HG03045 (cell line): ENCODE measurements around the gene CEP85L.
A peak's percentile ranks its signal among the peaks of the same experiment; 100 is the strongest.

ENCODE experiments used
- ATAC-seq: cut with Tn5 transposase; IDR thresholded peaks from one replicate; pipeline ENCODE4 v1.9.1; 2021; ENCODE audit warnings: mild to moderate bottlenecking, moderate library complexity; ENCODE audit not compliant: unreplicated experiment

CEP85L gene

DNA sequence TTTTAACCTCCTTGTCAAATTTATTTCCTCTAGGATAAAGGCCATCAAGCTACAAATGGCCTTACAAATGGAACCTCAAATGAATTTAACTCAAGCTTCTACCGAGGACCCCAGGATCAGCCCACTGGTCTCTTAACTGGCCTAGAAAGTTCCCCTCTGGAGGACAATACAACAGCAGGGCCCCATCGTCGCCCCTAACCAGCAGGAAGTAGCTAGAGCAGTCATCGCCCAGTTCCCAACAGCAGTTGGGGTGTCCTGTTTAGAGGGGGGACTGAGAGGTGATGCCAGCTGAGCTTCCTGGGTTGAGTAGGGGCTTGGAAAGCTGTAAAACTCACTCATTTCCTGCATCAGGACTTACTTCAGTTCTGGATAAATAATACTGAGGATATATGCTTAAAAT, 25.6 kb downstream of the CEP85L start:
- no peak for ATAC-seq

DNA sequence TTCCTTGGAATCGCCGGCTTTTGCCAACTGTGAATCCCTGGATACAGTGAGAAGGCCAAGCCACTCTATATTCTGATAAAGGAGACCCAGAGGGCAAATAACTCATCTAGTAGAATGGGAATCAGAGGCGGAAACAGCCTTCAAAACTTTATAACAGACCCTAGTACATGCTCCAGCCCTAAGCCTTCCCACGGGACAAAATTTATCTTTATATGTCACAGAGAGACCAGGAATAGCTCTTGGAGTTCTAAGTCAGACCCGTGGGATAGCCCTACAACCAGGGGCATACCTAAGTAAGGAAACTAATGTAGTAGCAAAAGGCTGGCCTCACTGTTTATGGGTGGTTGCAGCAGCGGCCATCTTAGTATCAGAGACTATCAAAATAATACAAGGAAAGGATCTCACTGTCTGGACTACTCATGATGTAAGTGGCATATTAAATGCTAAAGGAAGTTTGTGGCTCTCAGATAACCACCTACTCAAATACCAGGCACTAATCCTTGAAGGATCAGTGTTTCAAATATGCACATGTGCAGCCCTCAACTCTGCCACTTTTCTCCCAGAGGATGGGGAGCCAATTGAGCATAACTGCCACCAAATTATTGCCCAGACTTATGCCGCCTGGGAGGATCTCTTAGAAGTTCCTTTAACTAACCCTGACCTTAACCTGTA, 29.5 kb downstream of the CEP85L start:
- no peak for ATAC-seq

DNA sequence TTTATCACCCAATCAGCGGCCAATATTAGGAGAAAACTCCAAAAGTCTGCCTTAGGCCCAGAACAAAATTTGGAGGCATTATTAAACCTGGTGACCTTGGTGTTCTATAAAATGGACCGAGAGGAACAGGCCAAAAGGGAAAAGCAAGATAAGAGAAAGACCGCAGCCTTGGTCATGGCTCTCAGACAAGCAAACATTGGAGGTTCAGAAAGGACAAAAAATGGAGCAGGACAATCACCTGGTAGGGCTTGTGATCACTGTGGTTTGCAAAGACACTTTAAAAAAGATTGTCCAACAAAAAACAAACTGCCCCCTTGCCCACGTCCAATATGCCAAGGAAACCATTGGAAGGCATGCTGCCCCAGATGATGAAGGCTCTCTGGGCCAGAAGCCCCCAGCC, 31.2 kb downstream of the CEP85L start:
- no peak for ATAC-seq

DNA sequence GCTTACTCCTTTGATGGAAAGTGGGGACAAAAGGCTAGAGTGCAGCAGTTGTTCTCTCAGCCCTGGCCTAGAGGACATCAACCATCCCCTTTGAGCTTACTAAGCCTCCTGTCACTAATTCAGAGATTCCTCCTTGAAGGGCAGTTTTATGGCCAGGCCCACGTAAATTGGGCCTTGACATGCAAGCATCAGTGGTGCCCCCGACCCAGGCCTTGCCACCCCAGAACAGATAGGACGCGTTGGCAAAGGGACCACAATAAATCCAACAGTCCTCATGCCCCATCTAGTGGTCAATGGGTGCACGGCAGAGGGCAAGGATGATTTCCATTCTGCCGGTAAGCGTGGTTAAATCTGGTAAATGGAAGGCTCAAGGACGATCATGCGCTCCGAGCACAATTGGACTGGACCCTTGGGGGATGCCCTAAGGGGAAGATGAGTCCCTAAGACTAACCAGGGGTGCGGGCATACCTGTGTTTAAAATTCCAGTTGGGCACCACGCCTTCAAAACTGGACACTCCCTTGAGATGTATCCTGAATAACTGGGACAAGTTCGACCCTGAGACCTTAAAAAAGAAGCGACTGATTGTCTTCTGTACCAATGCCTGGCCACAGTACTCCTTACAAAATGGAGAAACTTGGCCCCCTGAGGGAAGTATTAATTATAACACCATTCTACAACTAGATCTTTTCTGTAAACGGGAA, 32.6 kb downstream of the CEP85L start:
- ATAC-seq: peak; percentile 80

DNA sequence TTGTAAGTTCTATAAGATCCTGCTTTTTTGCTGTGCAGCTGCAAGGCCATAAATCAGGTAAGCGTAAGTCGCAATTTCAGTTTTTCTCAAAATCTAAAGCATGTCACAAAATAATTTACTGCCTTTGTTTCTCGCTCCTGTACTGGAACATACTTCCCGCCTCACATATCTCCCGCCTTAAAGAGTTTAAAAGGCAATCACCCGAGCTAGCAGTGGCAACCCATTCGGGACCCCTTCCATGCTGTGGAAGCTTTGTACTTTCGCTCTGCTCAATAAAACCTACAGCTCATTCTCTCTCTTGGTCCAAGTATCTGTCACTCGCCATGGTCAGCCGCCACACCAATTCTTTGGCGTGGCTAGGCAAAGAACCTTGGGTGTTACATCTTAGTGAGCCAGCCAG, 34.0 kb downstream of the CEP85L start:
- ATAC-seq: no peak

DNA sequence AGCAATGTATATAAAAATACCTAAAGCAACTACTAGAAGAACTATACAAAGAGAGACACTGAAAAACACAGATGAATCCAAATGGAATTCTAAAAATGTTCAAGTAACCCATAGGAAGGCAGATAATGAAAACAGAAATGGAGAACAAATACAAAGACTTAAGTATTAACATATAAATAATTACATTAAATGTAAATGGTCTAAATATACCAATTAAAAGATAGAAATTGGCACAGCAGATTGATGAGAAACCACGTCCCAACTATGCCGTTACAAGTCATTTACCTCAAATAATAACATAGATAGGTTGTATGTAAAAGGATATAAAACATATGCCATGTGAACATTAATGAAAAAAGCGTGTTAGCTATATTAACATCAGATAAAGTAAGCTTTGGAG, 40.1 kb downstream of the CEP85L start:
- no peak for ATAC-seq

DNA sequence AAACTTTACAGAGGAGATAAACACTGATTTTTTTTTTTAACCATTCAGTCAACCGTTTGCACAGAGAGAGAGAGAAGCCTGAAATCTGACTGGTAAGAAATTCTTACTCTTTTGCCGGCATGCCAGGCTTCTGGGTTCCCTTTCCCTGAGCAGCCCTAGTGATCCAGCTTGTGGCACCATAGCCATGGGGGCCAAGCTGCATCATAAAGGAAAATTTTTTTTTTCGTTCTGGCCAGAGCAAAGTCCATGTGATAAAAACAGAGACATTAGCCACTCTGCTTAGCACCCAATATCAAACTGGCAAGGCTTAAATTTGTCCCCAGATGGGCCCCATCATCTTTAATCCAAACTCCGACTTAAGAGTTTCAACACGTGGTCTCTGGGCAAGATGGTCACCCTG, 44.5 kb downstream of the CEP85L start:
- ATAC-seq: no peak

DNA sequence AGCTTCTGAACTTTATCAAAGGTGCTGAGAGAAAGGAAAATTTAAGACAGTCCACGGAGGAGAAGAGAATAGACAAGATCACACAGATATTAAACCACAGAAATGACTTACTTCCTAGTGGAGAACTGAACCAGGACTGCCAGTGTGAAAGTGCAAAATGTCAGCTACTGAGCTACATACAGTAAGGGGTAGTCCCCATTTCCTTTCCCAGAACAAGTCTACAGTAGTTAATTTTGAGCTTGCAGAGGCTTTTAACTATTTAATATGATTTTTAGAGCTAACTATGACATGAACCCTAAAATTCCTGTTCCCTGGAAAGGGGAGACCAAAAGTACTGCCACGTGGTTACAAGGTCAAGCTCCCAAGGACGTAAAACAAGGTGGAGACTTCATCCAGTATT, 45.1 kb downstream of the CEP85L start:
- no peak for ATAC-seq

DNA sequence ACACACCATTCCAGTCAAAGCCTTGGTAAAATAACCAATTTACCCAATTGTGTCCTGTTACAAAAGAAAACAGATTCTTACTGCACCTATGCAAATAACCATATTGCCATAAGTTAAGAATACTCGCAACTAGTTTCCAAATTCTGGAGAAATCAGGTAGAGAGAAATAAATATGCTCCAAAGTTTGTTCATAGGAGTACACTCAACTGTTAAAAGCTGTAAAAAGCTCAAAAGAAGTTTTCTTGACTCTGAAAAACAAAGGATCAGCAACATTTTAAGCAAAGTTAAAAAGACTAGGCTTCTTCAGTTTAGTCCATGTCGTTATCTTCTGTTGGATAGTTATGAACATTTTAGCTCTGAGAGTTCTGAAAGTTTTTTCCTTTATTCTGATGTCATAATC, 48.0 kb downstream of the CEP85L start:
- ATAC-seq: no peak

DNA sequence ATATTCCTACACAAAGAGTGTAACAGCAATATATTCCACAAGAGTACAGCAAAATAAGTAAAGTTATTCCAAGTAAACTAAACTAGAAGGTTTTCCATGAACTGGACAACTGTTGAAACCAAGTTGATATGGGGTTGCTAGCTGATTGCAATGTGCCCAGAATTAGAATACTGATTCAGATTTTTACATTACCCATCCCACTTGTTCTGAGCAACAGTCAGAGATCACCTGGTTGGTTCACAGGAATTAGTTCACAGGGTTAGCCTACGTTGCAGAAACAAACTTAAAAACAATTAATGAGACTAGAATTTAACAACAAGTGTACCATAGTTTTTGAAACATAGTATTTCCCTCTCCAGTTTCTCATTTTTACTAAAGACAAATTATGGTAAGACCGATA, 49.1 kb downstream of the CEP85L start:
- ATAC-seq: no peak

DNA sequence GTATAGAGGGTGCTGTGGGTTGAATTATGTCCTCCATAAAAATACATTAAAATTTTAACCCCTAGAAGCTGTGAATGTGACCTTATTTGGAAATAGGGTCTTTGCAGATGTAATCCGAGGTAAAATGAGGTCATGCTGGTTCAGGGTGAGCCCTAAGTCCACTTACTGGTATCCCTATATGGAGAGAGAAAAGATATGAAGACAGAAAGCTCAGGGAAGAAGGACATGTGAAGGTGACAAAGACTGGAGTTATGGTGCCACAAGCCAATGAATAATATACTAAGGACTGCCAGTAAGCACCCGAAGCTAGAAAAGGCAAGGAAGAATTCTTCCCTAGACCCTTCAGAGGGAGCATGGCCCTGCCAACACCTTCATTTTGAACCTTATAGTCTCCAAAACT, 53.1 kb downstream of the CEP85L start:
- no peak for ATAC-seq

DNA sequence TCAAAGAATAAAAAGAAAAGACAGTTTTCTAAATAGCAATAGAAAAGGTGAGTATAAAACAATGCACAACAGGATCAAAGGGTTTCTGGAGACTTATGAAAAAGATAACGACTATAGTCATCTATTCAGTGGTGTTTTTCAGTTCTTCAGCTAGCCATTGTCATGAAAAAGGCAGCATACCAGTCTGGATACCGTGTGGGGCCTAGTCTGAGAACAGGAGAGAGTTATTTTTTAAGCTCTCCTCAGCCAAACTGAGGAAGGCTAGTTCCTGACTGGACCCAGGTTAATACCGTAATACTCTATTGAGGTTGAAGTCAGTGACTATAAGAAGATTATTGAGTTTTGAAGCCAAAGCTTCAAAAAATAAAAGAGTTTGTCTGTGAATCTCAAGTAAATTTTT, 53.8 kb downstream of the CEP85L start:
- no peak for ATAC-seq

DNA sequence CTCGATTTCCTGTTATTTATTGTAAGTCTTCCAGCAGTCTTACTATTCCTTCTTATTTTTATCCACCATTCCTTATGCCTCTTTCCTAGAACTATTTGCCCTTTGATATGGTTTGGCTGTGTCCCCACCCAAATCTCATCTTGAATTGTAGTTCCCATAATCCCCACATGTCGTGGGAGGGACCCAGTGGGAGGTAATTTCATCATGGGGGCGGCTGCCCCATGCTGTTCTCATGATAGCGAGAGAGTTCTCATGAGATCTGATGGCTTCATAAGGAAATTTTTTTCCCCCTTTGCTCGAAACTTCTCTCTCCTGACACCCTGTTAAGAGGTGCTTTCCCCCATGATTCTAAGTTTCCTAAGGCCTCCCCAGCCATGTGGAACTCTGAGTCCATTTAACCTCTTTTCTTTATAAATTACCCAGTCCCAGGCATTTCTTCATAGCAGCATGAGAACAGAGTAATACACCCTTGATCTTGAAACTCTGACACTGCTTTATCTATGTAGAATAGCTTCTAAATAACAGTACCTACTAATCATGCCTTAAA, 54.5 kb downstream of the CEP85L start:
- no peak for ATAC-seq

DNA sequence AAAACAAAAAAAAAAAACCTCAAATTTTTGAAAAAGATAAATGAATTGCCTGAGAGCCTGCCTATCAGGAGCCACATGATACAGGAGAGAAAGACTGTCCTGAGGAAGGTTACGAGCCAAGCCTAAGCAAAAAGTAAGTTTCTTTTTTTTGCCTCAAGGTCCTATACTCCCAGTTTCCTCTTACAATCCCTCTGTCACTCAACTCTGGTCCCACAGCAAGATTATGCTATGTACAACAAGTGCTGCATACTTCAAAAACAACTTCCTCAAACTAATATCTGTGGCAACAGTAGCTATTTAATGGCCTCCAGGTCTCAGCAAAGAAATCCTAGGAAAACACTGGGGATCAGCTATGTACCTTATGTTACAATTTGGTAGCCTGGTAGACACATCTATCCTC, 56.5 kb downstream of the CEP85L start:
- no peak for ATAC-seq

DNA sequence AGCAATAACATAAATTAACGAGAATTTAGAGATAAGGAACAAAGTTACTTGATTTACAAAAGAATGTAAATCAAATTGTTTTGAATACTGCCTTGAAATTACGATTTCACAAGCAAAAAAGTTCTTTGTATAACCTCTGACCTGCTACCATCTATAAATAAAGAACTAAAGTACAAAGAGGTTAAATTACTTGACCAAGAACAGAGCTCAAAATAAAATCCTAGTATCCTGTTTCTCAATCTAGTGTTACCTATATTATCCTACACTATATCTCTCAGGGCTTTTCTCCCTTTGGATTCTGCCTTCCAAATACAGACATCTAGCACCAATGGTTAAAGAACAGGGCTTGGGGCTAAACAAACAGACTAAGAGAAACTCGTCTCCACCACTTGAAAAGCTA, 59.5 kb downstream of the CEP85L start:
- ATAC-seq: no peak

DNA sequence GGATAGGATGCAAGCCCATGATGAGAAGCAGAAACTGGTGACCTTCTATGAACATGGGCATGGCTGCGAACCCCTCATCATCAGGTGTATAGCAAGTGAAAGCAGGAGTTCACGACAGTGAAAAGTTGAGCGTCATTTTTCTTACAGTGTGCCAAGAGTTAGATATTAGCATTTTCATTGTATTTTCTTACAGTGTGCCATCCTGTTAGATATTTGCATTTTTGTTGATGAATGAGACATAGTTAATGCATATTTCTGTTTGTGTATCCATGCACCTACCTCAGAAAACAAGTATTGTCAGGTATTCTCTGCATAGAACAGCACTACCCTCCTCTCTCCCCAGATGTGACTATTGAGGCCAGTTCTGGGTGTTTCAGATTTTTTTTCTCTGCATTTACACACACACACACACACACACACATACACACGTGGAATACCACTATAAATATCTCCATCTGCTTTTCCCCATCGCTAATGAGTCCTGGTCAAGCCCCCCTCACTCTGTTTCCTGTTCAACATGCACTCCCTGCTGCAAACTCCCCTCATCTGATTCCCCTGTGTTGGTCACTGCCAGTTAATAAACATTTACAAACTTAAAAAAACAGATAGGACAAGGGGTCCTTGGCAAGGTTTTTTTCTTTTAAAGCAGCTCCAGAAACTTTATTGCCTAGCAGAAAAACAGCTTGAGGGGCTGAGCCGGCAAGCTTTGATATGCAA, 61.6 kb downstream of the CEP85L start:
- ATAC-seq: no peak

DNA sequence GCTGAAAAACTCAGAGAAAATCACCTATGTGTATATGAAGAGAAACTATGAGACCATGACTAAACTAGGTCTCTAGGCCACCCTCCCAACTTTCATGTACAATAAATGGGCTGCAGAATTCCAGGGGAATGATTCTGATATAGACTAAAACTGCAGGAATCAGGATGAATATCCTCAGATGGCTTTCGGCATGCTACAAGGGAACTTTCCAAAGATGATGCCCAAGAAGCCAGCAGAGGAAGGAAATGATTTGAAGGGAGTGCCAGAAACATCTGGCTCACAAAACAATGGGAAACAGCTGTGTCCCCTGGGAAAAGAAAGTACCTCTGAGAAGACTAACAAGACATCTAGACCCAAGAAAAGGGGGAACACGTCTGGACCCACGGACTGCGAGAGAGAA, 62.2 kb downstream of the CEP85L start:
- ATAC-seq: no peak

DNA sequence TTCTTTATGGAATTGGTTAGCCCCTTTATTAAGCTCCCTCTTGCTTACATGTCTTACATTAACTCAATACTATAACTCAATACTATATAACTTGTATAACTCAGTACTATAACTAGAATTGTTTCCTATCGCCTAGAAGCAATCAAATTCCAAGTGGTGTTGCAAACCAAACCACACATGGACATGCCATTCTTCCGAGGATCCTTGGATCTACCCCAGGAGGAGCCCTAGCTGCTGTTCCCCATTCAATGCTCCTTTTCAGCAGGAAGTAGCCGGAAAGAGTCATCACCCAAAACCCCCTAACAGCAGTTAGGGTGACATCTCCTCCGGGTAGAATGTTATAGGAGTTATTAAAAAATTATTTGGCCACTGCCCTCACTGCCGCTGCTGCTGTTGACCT, 62.8 kb downstream of the CEP85L start:
- no peak for ATAC-seq

DNA sequence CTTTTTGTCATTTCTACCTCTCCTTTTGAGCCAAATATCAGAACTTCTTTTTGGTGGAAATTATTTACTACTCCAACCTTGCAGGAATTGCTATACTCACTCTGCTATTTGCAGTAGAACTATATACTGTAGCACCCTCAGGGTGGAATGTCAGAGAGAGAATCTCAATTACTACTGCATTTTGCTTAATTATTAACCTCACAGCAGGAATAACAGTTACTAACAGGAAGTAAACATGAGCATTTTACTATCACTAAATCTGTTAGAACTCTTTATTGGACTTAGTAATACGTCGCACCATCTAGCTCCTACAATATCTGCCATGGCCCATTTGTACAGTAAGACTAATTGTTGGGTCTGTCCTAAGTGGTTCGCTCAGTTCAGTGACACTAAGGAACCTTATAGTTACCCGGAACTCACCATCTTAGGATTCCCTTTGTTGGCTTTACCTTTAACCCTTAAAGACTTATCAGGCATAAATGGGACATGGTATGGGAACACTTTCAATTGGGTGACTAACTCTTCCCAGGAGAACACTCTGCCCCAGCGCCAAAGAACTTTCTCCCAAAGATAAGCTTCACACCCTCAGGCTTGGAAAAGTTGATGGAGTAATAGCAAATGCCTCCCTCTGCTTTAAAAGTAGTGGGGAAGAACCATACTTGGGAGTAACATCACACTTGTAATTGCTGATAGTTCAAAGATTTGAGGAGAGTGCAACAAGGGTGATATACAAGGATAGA, 64.5 kb downstream of the CEP85L start:
- ATAC-seq: no peak

DNA sequence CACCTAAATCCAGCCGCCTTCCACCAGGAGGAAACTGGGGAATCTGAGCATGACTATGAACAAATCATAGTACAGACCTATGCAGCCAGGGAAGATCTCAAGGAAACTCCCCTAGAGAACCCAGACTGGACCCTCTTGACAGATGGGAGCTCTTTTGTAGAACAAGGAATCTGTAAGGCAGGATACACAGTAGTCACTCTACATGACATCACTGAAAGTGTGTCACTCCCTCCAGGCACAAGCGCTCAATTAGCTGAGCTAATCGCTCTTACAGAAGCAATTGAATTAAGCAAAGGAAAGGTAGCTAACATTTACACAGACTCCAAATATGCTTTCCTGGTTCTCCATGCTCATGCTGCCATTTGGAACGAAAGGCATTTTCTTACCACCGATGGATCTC, 66.5 kb downstream of the CEP85L start:
- ATAC-seq: no peak

DNA sequence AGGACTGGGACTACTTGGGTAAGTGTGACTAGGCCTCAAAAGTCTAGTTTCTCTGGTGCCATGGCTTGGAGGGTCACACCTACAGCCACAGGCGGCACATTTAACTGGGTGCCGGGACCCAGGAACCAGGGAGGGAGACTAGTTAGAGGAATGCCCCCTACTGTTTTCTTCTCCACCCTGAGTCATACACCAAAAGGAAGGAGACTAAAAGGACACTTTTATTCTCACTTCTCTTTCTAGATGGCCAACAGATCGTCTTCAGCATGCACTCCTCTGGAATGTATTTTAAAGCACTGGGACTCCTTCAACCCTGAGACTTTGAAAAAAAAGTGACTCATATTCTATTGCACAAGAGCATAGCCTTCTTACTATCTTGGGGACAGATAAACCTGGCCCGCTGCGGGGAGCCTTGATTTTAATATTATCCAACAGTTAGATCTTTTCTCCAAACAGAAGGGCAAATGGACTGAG, 69.9 kb downstream of the CEP85L start:
- no peak for ATAC-seq
